Activated T-helper 2 cell treated with anti-CD3 and anti-CD28 coated beads, Interferon-gamma antibody, Interleukin-2, Interleukin-4, amounts not matched to agents 10 μg/mL and 5 μg/mL and 100 μg/mL, durations not matched to agents 14 hours and 24 hours and 36 hours (primary cell): ENCODE data around the gene RAB13. TPM values are rescaled to one million over a fixed set of nuclear protein-coding genes. Genes with fewer than 3 reads are reported as not detected.

Source experiments
- DNase-seq: peaks from one replicate; pipeline ENCODE4 v3.0.0; 2021; ENCODE audit warnings: low spot score
- H3K27ac Mint-ChIP-seq: one replicate; pipeline ENCODE4 v1.8.0; 2021; ENCODE audit warnings: mixed read lengths
- H3K27me3 Mint-ChIP-seq: one replicate; pipeline ENCODE4 v1.8.0; 2021; ENCODE audit warnings: low read depth, mixed read lengths
- H3K36me3 Mint-ChIP-seq: one replicate; pipeline ENCODE4 v1.8.0; 2021; ENCODE audit warnings: low read depth, mixed read lengths
- H3K4me1 Mint-ChIP-seq: one replicate; pipeline ENCODE4 v1.8.0; 2021; ENCODE audit warnings: low read depth, mixed read lengths
- H3K4me3 Mint-ChIP-seq: one replicate; pipeline ENCODE4 v1.8.0; 2021; ENCODE audit warnings: low read depth, mild to moderate bottlenecking, moderate library complexity, mixed read lengths
- H3K9me3 Mint-ChIP-seq: one replicate; pipeline ENCODE4 v1.8.0; 2021; ENCODE audit warnings: mixed read lengths
- intact Hi-C: fragments of 100-400 bp; cut with micrococcal nuclease; formaldehyde crosslinking; loops from one replicate; pipeline ENCODE4 v1.15.1; 2023
- total RNA-seq: library from RNA; stranded (reverse); gene quantifications from 2 replicates; pipeline ENCODE4 v1.2.3, GENCODE V29; 2022

Gene RAB13
- total RNA-seq, 1 donor from 2014 or later: 7.6 TPM

DNA sequence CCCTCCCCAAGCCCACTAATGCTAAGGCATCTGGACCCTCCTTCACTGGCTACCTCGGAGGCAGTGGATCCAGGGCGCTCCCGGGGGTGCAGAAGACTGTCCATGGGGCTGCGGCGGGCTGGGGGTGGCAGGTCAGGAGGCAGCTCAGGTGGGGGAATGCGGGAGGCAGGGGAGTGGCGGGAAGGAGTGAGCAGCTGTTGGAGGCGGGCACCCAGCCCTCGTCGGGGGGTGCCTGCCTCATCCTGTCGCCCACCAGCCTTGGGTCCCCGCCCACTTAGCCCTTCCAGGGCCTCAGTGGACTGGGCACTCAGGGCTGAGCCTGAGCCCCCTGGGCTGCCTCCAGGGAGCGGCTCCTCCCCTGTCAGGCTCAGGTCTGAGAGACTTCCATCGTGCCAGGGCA, 52.7 kb downstream of the RAB13 start:
- H3K9me3 Mint-ChIP-seq: no peaks in the 10 kb centered on the region
- no peaks in the 10 kb centered on the region for H3K27me3 Mint-ChIP-seq
- H3K4me3 Mint-ChIP-seq: no peak overlapping the region
- H3K27ac Mint-ChIP-seq: no peak overlapping the region
- H3K4me1 Mint-ChIP-seq: no peaks in the 10 kb centered on the region
- intact Hi-C loops: no loop called here
- DNase-seq: no peak
- H3K36me3 Mint-ChIP-seq: peaks cover 73% of the 10 kb centered on the region

DNA sequence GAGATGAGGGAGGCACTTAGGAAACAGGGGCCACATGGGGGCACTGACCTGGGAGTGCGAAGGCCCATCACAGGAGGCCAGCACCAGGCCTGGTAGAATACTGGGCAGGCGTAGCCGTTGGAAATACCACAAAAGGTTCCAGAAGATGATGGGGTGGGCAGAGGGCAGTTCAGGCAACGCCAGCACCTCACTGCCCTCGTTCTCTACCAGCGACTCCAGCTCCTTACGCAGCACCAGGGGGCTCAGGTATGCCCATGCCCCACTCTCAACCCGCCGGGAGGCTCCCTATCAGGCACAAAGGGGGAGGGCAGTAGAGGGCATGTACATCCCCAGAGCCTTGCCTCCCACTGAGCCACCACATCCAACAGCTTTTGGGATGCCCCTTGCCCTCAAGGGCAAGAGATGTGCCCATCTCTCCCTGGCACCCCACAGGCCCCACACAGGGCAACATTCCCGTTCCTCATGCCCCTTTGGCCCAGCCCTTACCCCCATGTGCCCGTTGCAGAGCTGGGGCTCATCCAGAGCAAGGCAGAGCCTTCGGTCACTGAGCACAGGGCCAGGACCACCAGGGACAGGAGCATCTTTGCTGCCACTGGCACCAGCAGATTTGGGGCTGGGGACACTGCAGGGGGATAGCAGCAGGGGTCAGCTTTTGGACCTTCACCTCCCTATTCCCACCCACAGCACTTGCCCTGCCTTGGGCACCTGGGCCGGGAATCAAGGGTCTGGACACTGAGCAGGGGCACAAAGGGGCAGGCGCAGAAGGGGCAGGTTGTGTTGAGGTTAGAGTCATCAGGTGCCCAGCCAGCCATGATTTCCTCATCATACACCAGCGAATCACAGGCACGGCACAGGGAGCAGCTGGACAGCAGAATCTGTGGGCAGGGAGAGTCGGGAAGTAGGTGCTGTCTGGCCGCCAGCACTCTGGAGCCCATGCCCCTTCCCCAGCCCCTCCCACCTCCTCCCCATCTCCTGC, 53.7 kb downstream of the RAB13 start:
- Mint-ChIP-seq H3K4me3 (no peak overlapping the region), H3K27me3 (no peaks in the 10 kb centered on the region), H3K36me3 (peaks cover 68% of the 10 kb centered on the region), H3K9me3 (no peaks in the 10 kb centered on the region), H3K27ac (no peak overlapping the region), H3K4me1 (peaks cover 4% of the 10 kb centered on the region)
- DNase-seq: no peak
- intact Hi-C loops: no loop called here

Other genes with a start within 250 kb of the RAB13 start
- gene SLC27A3, start 210.9 kb downstream of the RAB13 start, total RNA-seq: 11.5 and 13.7 TPM in 2 replicates
- gene GATAD2B, start 63.4 kb downstream of the RAB13 start, total RNA-seq: 70.0 and 70.2 TPM in 2 replicates
- gene DENND4B, start 39.6 kb downstream of the RAB13 start, total RNA-seq: 124 TPM in 2 replicates
- gene CRTC2, start 27.7 kb downstream of the RAB13 start, total RNA-seq: 71.6 and 79.1 TPM in 2 replicates
- 74.8 and 76.5 TPM in 2 replicates for gene SLC39A1, start 22.8 kb downstream of the RAB13 start, total RNA-seq
- gene CREB3L4, start 18.4 kb downstream of the RAB13 start, total RNA-seq: 12.5 TPM in 2 replicates
- 148 and 152 TPM in 2 replicates for gene JTB, start 8.7 kb downstream of the RAB13 start, total RNA-seq
- gene RPS27, start 4.4 kb upstream of the RAB13 start, total RNA-seq: 1,296 and 1,372 TPM in 2 replicates
- gene NUP210L, start 168.7 kb upstream of the RAB13 start, total RNA-seq: 0.05 and 0.07 TPM in 2 replicates
- 696 and 759 TPM in 2 replicates for gene TPM3, start 205.8 kb upstream of the RAB13 start, total RNA-seq
- gene CFAP141, start 220.0 kb upstream of the RAB13 start, total RNA-seq: not detected in 2 replicates
- 259 and 263 TPM in 2 replicates for gene UBAP2L, start 234.6 kb upstream of the RAB13 start, total RNA-seq